IMR-90 (cell line): ENCODE measurements around the gene ARAP3. TPM values are rescaled to one million over a fixed set of nuclear protein-coding genes. Genes with fewer than 3 reads are reported as not detected.
A peak's percentile ranks its signal among the peaks of the same experiment; 100 is the strongest.

Experiments
- ATAC-seq: fragments of 200-7000 bp; cut with Tn5 transposase; 2 replicates; pipeline ENCODE4 v1.9.1; 2020; ENCODE audit warnings: low read depth, mild to moderate bottlenecking, moderate library complexity
- BruUV-seq: library from RNA; stranded (reverse); fragments of 400-500 nt; replicated peaks from 2 replicates; lab custom pipeline; 2021; lab: Mats Ljungman, UMichigan
- CTCF ChIA-PET: fragments of 300-600 bp; formaldehyde crosslinking; extraction: SDS; loops from one replicate; lab custom pipeline; 2021; ENCODE audit warnings: antibody characterized with exemption; lab: Yijun Ruan, JAX
- POLR2A ChIA-PET: fragments of 300-600 bp; sonication (Branson Sonifier 250); formaldehyde crosslinking; loops from one replicate; lab custom pipeline; 2022; ENCODE audit warnings: antibody characterized with exemption; ENCODE audit not compliant: unreplicated experiment; lab: Charles Lee
- DNase-seq: peaks from one replicate; pipeline ENCODE4 v3.0.0; 2013
- H2AFZ ChIP-seq: replicated peaks from 2 replicates; pipeline ENCODE3; 2013; ENCODE audit warnings: low read length, mild to moderate bottlenecking; ENCODE audit not compliant: poor library complexity
- H2AK5ac ChIP-seq: 2 replicates; pipeline ENCODE4 v1.6.1; 2013; ENCODE audit warnings: low read depth, low read length, inconsistent platforms
- H2AK9ac ChIP-seq: replicated peaks from 2 replicates; pipeline ENCODE3; 2013; ENCODE audit warnings: mild to moderate bottlenecking, low read depth, low read length, moderate library complexity; ENCODE audit not compliant: poor library complexity
- H2BK120ac ChIP-seq: 2 replicates; pipeline ENCODE4 v1.6.1; 2013; ENCODE audit warnings: low read depth, low read length, inconsistent platforms
- H2BK15ac ChIP-seq: 3 replicates; pipeline ENCODE4 v1.6.1; 2013; ENCODE audit warnings: low read depth, low read length, inconsistent platforms
- H2BK20ac ChIP-seq: 2 replicates; pipeline ENCODE4 v1.6.1; 2013; ENCODE audit warnings: low read depth, mild to moderate bottlenecking, inconsistent platforms, low read length, moderate library complexity
- H2BK5ac ChIP-seq: 2 replicates; pipeline ENCODE4 v1.6.1; 2013; ENCODE audit warnings: mild to moderate bottlenecking, low read depth, low read length, inconsistent platforms; ENCODE audit not compliant: poor library complexity, severe bottlenecking
- H3K14ac ChIP-seq: replicated peaks from 2 replicates; pipeline ENCODE4 v1.6.1; 2013; ENCODE audit warnings: low read depth, low read length, inconsistent platforms
- H3K18ac ChIP-seq: 2 replicates; pipeline ENCODE4 v1.6.1; 2013; ENCODE audit warnings: low read depth, low read length, control low read depth
- H3K23ac ChIP-seq: 2 replicates; pipeline ENCODE4 v1.6.1; 2013; ENCODE audit warnings: low read depth, low read length, inconsistent platforms
- H3K27ac ChIP-seq: 2 replicates; pipeline ENCODE4 v1.5.1; 2013; ENCODE audit warnings: mild to moderate bottlenecking, control low read depth, low read length; ENCODE audit not compliant: insufficient read depth
- H3K27me3 ChIP-seq: 2 replicates; pipeline ENCODE4 v1.6.1; 2013; ENCODE audit warnings: low read length; ENCODE audit not compliant: control insufficient read depth, insufficient read depth
- H3K36me3 ChIP-seq: 2 replicates; pipeline ENCODE4 v1.6.1; 2013; ENCODE audit warnings: low read length, mixed read lengths; ENCODE audit not compliant: control insufficient read depth, insufficient read depth
- H3K4ac ChIP-seq: 2 replicates; pipeline ENCODE4 v1.6.1; 2013; ENCODE audit warnings: low read depth, low read length, inconsistent platforms
- H3K4me1 ChIP-seq: 2 replicates; pipeline ENCODE4 v1.6.1; 2013; ENCODE audit warnings: low read length, mixed read lengths; ENCODE audit not compliant: control insufficient read depth, insufficient read depth
- H3K4me2 ChIP-seq: 2 replicates; pipeline ENCODE4 v1.6.1; 2013; ENCODE audit warnings: low read depth, mild to moderate bottlenecking, control low read depth, low read length, moderate library complexity
- H3K4me3 ChIP-seq: 2 replicates; pipeline ENCODE4 v1.5.1; 2013; ENCODE audit warnings: low read depth, mild to moderate bottlenecking, control low read depth, low read length, moderate library complexity; ENCODE audit not compliant: insufficient read depth
- H3K56ac ChIP-seq: 2 replicates; pipeline ENCODE4 v1.6.1; 2013; ENCODE audit warnings: low read length, inconsistent platforms; ENCODE audit not compliant: insufficient read depth; ENCODE audit errors: extremely low read depth
- H3K79me1 ChIP-seq, 2 experiments: 2 replicates each; pipeline ENCODE4 v1.6.1; 2013; ENCODE audit warnings: low read length in 2 of 2, inconsistent platforms in 1 of 2, low read depth in 1 of 2
- H3K9ac ChIP-seq: 2 replicates; pipeline ENCODE4 v1.6.1; 2013; ENCODE audit warnings: low read depth, low read length, control low read depth
- H3K9me1 ChIP-seq: 2 replicates; pipeline ENCODE4 v1.6.1; 2013; ENCODE audit warnings: low read length, inconsistent platforms; ENCODE audit not compliant: insufficient read depth
- H3K9me3 ChIP-seq: 2 replicates; pipeline ENCODE4 v1.6.1; 2013; ENCODE audit warnings: low read length; ENCODE audit not compliant: control insufficient read depth, insufficient read depth
- H4K20me1 ChIP-seq: 2 replicates; pipeline ENCODE4 v1.6.1; 2013; ENCODE audit warnings: low read length, inconsistent platforms; ENCODE audit not compliant: insufficient read depth
- H4K5ac ChIP-seq: 2 replicates; pipeline ENCODE4 v1.6.1; 2013; ENCODE audit warnings: mild to moderate bottlenecking, low read depth, low read length, control low read depth
- H4K8ac ChIP-seq, 2 experiments: 2 replicates each; pipeline ENCODE4 v1.6.1; 2013; ENCODE audit warnings: low read depth in 2 of 2, low read length in 2 of 2, control low read depth in 1 of 2, inconsistent platforms in 1 of 2
- H4K91ac ChIP-seq: 2 replicates; pipeline ENCODE4 v1.6.1; 2013; ENCODE audit warnings: low read depth, low read length, inconsistent platforms; ENCODE audit not compliant: insufficient read depth
- BHLHE40 ChIP-seq: fragments of 150-350 bp; IDR thresholded peaks from 2 replicates; pipeline ENCODE4 v1.6.1; 2016; ENCODE audit warnings: mild to moderate bottlenecking, low read depth, low read length
- CEBPB ChIP-seq: IDR thresholded peaks from 2 replicates; pipeline ENCODE4 v1.6.1; 2012; ENCODE audit warnings: low read depth, low read length, improper control_type of control experiment
- CHD1 ChIP-seq: IDR thresholded peaks from 2 replicates; pipeline ENCODE4 v1.6.1; 2012; ENCODE audit warnings: low read depth, low read length, improper control_type of control experiment
- CTCF ChIP-seq: conservative IDR thresholded peaks from 2 replicates; pipeline ENCODE4 v1.5.1; 2012; ENCODE audit warnings: mild to moderate bottlenecking, low read depth, low read length, improper control_type of control experiment
- FOS ChIP-seq: fragments of 150-350 bp; IDR thresholded peaks from 2 replicates; pipeline ENCODE4 v1.6.1; 2016; ENCODE audit warnings: low read depth, low read length
- MAFK ChIP-seq: IDR thresholded peaks from 2 replicates; pipeline ENCODE4 v1.6.1; 2012; ENCODE audit warnings: low read depth, low read length, improper control_type of control experiment
- MAZ ChIP-seq: IDR thresholded peaks from 2 replicates; pipeline ENCODE4 v1.6.1; 2012; ENCODE audit warnings: low read depth, mild to moderate bottlenecking, low read length, improper control_type of control experiment, moderate library complexity, borderline replicate concordance
- MXI1 ChIP-seq: IDR thresholded peaks from 2 replicates; pipeline ENCODE4 v1.6.1; 2012; ENCODE audit warnings: low read depth, mild to moderate bottlenecking, low read length, moderate library complexity, borderline replicate concordance
- NFE2L2 ChIP-seq: fragments of 150-350 bp; IDR thresholded peaks from 2 replicates; pipeline ENCODE4 v1.6.1; 2016; ENCODE audit warnings: low read depth, mild to moderate bottlenecking, low read length
- POLR2A ChIP-seq: IDR thresholded peaks from 2 replicates; pipeline ENCODE4 v1.6.1; 2012; ENCODE audit warnings: mild to moderate bottlenecking, low read depth, low read length
- RAD21 ChIP-seq: IDR thresholded peaks from 2 replicates; pipeline ENCODE4 v1.6.1; 2012; ENCODE audit warnings: low read length, improper control_type of control experiment
- RCOR1 ChIP-seq: IDR thresholded peaks from 2 replicates; pipeline ENCODE4 v1.6.1; 2012; ENCODE audit warnings: mild to moderate bottlenecking, low read length, improper control_type of control experiment; ENCODE audit not compliant: insufficient replicate concordance
- RFX5 ChIP-seq: IDR thresholded peaks from 2 replicates; pipeline ENCODE4 v1.8.0; 2012; ENCODE audit warnings: low read depth, mild to moderate bottlenecking, low read length, moderate library complexity
- SMC3 ChIP-seq: fragments of 150-350 bp; IDR thresholded peaks from 2 replicates; pipeline ENCODE4 v1.6.1; 2016; ENCODE audit warnings: low read depth, mild to moderate bottlenecking, antibody characterized with exemption, low read length, moderate library complexity
- WGBS, 2 experiments: methylation state at CpG; one replicate each; pipeline versions ENCODE4 v1.1.5 to v1.1.7; 2013; ENCODE audit warnings: missing lambda C conversion rate in 2 of 2; ENCODE audit not compliant: insufficient read length in 1 of 2; ENCODE audit errors: extremely low coverage in 2 of 2; 5-methylcytosine and 5-hydroxymethylcytosine counted together
- dilution Hi-C: fragments of 300-500 bp; cut with HindIII; formaldehyde crosslinking; loops from one replicate; pipeline ENCODE4 v1.14.3; 2018; ENCODE audit warnings: low sequenced_read_pairs; ENCODE audit not compliant: unreplicated experiment
- in situ Hi-C: fragments of 300-500 bp; cut with MboI; formaldehyde crosslinking; loops from 3 replicates; pipeline ENCODE4 v1.14.3; 2019; ENCODE audit warnings: low sequenced_read_pairs, inconsistent platforms, mixed read lengths
- intact Hi-C: fragments of 100-400 bp; cut with micrococcal nuclease; formaldehyde crosslinking; loops from 2 replicates; pipeline ENCODE4 v1.10.0; 2022
- polyA plus RNA-seq, 3 experiments: library from polyadenylated mRNA; depleted of rRNA; stranded (reverse); fragments of >200 nt; gene quantifications; 2 replicates each; pipeline ENCODE4 v1.2.3, GENCODE V29; 2012; ENCODE audit warnings: low replicate concordance in 1 of 3
- total RNA-seq: library from RNA; depleted of rRNA; stranded (reverse); fragments of >200 nt; gene quantifications from 2 replicates; pipeline ENCODE4 v1.2.3, GENCODE V29; 2012
- TF ChIP-seq, protein P1 (sequence below): fragments of 150-350 bp; IDR thresholded peaks from 2 replicates; pipeline ENCODE4 v1.6.1; 2017; ENCODE audit warnings: mild to moderate bottlenecking, antibody characterized with exemption, low read length, low read depth
- TF ChIP-seq, protein P2 (sequence below): fragments of 150-350 bp; IDR thresholded peaks from 2 replicates; pipeline ENCODE4 v1.6.1; 2016; ENCODE audit warnings: low read depth, mild to moderate bottlenecking, low read length, moderate library complexity, borderline replicate concordance

ARAP3 gene
- total and polyA plus RNA-seq, 2 of the 4 experiments (the other 2 are of a cell fraction) = 2.2 to 6.9 TPM

GRCh38 chr5:141713616-141714309 is 31.7 kb upstream of the ARAP3 start:
- no peak overlapping the region for H2BK5ac ChIP-seq
- BruUV-seq = no TSS peak
- no peaks in the 10 kb centered on the region for H3K36me3 ChIP-seq
- DNase-seq (no peak), ATAC-seq (no peak)
- no peak overlapping the region for H3K9ac ChIP-seq
- H4K8ac ChIP-seq = no peak overlapping the region
- ChIA-PET CTCF (no interaction called here), POLR2A (no interaction called here)
- in situ Hi-C loops (no loop called here), dilution Hi-C loops (no loop called here), intact Hi-C loops (no loop called here)
- no peak overlapping the region for H4K5ac ChIP-seq
- no peak overlapping the region for H2AFZ ChIP-seq
- H3K23ac ChIP-seq = no peak overlapping the region
- H2AK9ac ChIP-seq = peak overlapping the region; percentile 46
- no peaks in the 10 kb centered on the region for H3K79me1 ChIP-seq
- H2BK20ac ChIP-seq = no peak overlapping the region
- H3K4me3 ChIP-seq = no peak overlapping the region
- no peak overlapping the region for H3K14ac ChIP-seq
- no peak overlapping the region for H3K4ac ChIP-seq
- H3K4me1 ChIP-seq = no peaks in the 10 kb centered on the region
- no peaks in the 10 kb centered on the region for H3K9me3 ChIP-seq
- H3K27me3 ChIP-seq = peaks cover 59% of the 10 kb centered on the region
- no peak overlapping the region for H3K4me2 ChIP-seq
- no peak overlapping the region for H3K18ac ChIP-seq
- H3K27ac ChIP-seq = no peak overlapping the region
- TF ChIP-seq, protein P1, sequence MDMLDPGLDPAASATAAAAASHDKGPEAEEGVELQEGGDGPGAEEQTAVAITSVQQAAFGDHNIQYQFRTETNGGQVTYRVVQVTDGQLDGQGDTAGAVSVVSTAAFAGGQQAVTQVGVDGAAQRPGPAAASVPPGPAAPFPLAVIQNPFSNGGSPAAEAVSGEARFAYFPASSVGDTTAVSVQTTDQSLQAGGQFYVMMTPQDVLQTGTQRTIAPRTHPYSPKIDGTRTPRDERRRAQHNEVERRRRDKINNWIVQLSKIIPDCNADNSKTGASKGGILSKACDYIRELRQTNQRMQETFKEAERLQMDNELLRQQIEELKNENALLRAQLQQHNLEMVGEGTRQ = no peak
- no peak for TF ChIP-seq RAD21
- TF ChIP-seq MXI1 = no peak
- no peak for TF ChIP-seq RFX5
- no peak for TF ChIP-seq CEBPB
- no peak for TF ChIP-seq NFE2L2
- TF ChIP-seq RCOR1 = no peak
- no peak for TF ChIP-seq MAZ
- TF ChIP-seq, protein P2, sequence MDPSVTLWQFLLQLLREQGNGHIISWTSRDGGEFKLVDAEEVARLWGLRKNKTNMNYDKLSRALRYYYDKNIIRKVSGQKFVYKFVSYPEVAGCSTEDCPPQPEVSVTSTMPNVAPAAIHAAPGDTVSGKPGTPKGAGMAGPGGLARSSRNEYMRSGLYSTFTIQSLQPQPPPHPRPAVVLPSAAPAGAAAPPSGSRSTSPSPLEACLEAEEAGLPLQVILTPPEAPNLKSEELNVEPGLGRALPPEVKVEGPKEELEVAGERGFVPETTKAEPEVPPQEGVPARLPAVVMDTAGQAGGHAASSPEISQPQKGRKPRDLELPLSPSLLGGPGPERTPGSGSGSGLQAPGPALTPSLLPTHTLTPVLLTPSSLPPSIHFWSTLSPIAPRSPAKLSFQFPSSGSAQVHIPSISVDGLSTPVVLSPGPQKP = no peak
- no peak for TF ChIP-seq BHLHE40
- TF ChIP-seq CTCF = no peak
- TF ChIP-seq POLR2A = no peak
- no peak for TF ChIP-seq MAFK
- TF ChIP-seq SMC3 = no peak
- TF ChIP-seq CHD1 = no peak
- no peak for TF ChIP-seq FOS
- H2BK120ac ChIP-seq = no peak overlapping the region
- H2AK5ac ChIP-seq = no peak overlapping the region
- 39% methylated on average over 3 of the region's 7 CpGs; no CpG with 5 or more reads in 1 of the 2 experiments for WGBS, 2 experiments
- H3K56ac ChIP-seq = no peak overlapping the region
- no peak overlapping the region for H2BK15ac ChIP-seq
- H4K91ac ChIP-seq = no peak overlapping the region
- no peaks in the 10 kb centered on the region for H4K20me1 ChIP-seq
- H3K9me1 ChIP-seq = no peaks in the 10 kb centered on the region
